GM19023 (cell line): ENCODE measurements around the gene PRRT3.
"Not testable (repeated sequence)": the region's sequence is repeated elsewhere in the genome, so short reads cannot be mapped to it uniquely, and the experiment has no call there.

Experiments used
- ATAC-seq: cut with Tn5 transposase; IDR thresholded peaks from one replicate; pipeline ENCODE4 v1.9.1; 2021; ENCODE audit warnings: mild to moderate bottlenecking, moderate library complexity; ENCODE audit not compliant: unreplicated experiment

Gene PRRT3

DNA sequence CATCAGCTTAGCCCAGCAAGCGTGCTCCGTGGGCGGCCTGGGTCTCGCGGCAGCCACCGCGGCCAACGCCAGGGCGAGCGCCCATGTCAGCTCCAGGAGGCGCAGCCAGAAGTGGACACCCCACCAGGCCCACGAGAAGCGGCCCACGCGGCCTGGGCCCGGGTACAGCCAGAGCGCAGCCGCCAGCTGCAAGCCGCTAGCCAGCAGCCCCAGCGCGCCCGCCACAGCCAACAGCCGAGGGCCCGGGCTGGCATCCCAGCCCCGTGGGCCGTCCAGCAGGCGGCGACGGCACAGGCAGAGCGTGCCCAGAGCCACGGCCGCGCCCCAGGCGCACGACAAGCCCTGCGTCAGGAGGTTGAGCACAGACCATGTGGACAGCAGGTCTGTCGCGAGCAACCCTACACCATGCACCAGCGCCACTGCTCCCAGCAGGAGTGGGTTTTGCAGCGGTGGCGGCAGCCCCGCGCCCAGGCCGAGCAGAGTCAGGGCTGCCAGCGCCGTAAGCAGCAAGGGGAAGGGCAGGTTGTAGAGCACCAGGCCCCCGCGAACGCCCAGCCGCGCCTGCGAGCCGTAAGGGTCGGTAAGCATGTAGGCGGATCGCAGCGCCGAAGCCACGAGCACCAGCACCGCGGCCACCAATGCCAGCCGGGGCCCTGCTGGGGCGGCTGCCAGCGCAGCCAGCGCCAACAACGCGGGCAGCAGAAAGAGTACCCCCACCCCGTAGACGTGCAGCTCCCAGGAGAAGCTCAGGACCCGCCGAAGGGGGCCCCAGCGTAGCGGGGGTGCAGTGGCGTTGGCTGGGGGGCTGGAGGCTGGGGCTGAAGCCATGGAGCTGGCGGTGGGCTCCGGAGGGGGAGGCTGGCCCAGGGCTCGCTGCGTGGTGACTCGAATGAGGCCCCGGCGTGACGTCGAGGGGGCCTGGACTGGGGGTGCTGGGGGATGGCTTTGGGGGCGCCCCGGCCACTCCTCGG, 4.9 kb downstream of the PRRT3 start:
- ATAC-seq, result no peak

DNA sequence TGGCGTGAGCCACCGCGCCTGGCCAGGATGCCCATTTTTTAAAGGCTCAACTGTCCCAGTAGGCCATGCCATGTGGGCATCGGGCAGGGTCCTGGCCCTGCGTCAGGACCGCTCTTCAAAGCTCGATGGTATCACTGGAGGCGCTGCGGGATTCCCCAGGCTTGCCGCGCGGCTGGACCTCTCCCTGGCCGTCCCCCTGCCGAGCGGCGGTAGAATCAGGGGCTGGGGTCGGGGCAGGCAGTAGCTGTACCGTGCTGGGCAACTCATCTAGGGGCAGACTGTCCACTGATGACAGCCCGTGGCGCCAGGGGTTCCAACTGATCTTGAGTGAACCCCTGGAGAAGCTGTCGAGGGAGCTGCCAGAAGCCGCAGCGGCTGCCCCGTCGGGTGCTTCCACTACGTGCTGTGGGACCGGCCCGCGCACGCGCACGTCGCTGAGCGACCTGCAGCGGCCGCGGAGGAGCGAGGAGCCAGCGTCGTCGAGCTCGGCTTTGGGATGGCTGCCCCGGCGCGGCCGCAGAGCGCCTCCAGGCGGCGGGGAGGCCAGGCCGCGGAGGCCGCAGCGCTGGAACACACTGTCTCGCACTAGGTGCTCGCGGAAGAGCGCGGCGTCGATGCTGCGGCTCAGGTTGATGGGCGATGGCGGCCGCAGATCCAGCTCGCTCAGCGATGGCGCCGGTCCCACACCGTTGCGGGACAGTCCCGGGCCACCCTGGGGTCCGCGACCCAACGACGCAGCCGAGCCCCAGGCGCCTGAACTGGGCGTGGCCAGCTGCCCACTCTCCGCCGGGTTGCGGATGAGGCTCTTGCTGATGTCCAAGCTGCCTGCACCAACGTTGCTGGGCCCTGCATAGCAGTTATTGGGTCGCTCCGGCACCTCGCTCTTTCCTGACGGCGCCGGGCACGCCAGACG, 5.8 kb downstream of the PRRT3 start:
- ATAC-seq, result peak; percentile 36

DNA sequence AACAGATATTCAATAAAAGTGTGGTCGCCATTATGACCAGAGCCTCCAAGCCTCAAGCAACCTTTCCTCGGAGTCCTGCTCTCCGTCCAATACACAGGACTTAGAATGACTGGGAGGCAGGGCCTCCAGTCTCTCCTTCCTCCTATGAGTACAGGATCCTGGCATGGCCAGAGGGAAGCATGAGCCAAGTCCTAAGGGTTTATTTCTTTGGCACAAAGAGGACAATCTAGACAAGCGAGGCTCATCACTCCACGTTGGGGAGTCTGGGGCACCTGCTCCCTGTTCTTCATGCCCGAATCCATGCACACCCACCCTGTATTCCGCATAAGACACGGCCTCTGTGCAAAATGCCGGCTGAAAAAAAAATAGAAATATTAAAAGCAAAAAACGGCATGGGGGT, 6.8 kb downstream of the PRRT3 start:
- ATAC-seq, result no peak

DNA sequence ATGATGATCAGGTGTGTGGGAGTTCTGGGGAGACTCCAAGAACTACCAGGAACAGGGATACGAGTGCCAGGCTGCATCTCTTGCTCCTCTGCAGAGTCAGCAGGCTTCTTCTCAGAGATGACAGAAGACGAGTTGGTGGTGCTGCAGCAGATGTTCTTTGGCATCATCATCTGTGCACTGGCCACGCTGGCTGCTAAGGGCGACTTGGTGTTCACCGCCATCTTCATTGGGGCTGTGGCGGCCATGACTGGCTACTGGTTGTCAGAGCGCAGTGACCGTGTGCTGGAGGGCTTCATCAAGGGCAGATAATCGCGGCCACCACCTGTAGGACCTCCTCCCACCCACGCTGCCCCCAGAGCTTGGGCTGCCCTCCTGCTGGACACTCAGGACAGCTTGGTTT, 7.9 kb downstream of the PRRT3 start:
- no peak for ATAC-seq

DNA sequence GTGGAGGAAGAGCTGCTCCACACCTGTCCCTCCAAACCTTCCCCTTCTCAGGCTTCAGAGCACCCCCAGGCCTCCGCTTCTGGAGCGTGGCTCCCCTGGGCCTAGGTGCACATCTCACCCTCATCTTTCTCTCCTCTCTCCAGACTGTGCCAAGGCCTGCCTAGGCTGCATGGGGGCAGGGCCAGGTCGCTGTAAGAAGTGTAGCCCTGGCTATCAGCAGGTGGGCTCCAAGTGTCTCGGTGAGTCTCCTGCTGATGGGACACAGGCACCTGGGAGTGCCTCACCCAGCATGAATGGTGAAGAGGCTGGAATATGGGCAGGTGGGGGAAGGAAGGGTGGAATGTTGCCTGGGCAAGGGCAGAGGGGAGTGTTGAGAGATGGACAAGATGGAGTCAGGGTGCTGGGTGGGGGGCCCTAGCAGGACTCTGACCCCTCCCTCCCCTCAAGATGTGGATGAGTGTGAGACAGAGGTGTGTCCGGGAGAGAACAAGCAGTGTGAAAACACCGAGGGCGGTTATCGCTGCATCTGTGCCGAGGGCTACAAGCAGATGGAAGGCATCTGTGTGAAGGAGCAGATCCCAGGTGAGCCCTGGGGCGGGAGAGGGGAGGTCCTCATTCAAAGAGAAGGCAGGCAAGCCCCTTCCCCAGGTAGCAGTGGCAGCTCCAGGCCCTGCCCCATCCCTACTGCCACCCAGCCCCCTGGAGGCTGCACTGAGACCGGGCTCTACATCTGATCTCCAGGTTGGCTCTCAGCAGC, 9.1 kb downstream of the PRRT3 start:
- ATAC-seq, result no peak

DNA sequence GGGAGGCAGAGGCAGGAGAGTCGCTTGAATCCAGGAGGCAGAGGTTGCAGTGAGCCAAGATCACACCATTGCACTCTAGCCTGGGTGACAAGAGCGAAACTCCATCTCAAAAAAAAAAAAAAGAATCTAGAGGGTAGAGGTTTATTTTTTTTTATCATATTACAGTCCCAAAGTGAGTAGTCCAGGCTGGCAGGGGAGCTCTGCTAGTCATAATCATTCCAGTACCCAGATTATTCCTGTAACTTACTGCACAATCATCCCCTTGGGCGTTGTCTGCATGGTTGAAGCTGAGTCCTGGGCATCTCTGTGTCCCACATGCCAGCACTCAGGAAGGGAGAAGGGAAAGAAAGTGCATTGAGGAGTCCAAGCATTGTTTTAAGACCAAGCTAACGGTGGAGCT, 10.0 kb downstream of the PRRT3 start:
- no peak for ATAC-seq

DNA sequence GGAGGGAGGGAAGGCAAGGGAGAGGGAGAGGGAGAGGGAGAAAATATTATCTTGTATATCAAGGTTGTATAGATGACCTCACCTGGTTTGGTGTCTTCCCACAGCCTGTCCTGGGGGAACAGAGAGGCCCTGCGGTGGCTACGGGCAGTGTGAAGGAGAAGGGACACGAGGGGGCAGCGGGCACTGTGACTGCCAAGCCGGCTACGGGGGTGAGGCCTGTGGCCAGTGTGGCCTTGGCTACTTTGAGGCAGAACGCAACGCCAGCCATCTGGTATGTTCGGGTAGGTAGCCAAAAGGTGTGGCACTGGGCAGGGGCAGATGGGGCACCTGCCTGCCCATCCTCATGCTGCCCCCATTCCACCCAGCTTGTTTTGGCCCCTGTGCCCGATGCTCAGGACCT, 11.5 kb downstream of the PRRT3 start:
- ATAC-seq, result no peak

DNA sequence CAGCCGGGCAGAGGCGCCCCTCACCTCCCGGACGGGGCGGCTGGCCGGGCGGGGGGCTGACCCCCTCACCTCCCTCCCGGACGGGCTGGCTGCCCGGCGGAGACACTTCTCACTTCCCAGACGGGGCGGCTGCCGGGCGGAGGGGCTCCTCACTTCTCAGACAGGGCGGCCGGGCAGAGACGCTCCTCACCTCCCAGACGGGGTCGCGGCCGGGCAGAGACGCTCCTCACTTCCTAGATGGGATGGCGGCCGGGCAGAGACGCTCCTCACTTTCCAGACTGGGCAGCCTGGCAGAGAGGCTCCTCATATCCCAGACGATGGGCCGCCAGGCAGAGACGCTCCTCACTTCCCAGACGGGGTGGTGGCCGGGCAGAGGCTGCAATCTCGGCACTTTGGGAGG, 12.3 kb downstream of the PRRT3 start:
- ATAC-seq, result not testable (repeated sequence)

DNA sequence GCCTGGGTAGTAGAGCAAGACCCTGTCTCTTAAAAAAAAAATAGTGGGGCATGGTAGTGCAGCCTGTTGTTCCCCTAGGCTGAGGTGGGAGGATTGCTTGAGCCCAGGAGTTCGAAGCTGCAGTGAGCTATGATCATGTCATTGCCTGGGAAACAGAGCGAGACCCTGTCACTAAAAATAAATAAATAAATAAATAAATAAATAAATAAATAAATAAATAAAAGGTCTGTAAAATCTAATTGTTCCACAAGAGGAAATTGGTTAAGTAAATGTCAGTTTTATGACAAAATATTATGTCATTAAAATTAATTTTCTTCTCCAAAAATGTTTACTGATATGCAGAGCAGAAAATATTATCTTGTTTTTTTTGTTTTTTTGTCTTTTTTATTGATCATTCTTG, 13.2 kb downstream of the PRRT3 start:
- no peak for ATAC-seq

DNA sequence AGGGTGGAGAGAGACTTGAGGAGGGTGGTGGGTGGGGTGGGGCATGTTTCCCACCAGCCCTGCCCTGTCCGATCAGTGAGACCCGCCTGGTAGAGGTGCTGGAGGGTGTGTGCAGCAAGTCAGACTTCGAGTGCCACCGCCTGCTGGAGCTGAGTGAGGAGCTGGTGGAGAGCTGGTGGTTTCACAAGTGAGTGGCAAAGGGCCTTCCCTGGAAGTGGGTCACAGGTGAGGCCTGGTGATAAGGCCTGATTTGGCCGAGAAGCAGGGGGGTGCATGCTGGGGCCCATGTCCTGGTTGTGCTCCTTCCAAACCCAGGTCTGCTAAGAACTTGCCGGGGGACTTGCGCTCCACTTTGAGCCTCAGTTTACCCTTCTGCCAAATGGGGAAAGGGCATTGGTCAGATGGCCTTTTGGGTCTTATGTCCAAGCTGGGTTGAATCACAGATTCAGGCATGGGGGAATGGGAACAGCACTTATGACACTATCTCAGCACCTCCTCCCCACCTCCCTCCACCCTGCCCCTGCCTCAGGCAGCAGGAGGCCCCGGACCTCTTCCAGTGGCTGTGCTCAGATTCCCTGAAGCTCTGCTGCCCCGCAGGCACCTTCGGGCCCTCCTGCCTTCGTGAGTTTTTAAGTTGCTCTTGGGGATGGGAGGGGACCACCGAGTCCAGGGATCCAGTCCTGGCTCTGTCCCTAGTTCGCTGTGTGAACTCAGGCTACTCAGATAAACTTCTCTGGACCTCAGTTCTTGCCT, 14.5 kb downstream of the PRRT3 start:
- ATAC-seq, result no peak

DNA sequence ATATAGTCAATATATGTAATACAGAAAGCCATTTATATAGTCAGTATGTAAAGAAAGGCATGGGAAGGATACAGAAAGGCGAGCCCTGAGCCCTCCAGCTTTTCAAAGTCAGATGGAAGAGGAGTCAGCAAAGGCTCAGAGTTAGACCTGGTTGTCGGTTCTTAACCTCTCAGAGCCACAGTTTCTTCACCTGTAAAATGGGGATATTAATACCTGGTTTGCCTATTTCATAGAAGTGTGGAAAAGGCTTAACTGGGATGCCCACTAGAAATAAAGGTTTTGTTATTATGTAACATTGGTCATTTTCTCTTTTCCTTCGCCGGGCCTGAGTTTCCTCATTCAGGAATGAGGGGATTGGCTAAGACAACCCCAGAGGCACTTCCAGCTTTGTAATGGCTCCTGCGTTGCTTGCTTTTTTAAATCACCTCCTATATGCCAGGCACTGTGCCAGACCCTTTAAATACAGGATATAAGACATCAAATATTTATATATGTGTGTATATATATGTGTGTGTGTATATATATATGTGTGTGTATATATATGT, 16.2 kb downstream of the PRRT3 start:
- no peak for ATAC-seq

DNA sequence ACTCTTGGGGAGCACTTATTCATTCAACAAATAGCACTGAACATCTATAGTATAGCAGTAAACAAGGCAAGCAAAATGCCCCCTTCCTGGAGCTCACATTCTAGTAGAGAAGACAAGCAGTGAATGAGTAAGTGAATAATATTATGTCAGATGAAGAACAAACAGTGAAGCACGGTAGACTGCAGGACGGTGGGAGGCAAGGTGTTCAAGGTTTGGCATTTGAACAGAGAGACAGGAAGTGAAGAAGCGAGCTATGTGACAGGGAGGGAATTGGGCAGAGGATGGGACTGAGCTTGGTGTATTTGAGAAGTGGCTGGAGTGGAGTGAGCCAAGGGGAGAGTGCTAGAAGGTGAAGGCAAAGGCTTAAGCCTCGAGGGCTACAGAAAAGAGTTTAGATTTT, 17.2 kb downstream of the PRRT3 start:
- ATAC-seq, result no peak

DNA sequence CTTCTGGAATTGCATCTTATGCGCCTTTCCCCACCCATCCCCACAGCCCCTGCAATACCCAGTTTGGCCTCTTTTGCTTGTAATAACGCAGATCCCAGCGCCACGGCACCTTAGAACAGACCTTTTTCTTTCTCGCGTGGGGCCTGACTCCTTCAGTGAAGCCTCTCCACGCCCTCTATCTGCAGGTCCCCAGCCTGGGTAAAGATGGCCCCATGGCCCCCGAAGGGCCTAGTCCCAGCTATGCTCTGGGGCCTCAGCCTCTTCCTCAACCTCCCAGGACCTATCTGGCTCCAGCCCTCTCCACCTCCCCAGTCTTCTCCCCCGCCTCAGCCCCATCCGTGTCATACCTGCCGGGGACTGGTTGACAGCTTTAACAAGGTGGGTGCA, 18.0 kb downstream of the PRRT3 start:
- no peak for ATAC-seq

DNA sequence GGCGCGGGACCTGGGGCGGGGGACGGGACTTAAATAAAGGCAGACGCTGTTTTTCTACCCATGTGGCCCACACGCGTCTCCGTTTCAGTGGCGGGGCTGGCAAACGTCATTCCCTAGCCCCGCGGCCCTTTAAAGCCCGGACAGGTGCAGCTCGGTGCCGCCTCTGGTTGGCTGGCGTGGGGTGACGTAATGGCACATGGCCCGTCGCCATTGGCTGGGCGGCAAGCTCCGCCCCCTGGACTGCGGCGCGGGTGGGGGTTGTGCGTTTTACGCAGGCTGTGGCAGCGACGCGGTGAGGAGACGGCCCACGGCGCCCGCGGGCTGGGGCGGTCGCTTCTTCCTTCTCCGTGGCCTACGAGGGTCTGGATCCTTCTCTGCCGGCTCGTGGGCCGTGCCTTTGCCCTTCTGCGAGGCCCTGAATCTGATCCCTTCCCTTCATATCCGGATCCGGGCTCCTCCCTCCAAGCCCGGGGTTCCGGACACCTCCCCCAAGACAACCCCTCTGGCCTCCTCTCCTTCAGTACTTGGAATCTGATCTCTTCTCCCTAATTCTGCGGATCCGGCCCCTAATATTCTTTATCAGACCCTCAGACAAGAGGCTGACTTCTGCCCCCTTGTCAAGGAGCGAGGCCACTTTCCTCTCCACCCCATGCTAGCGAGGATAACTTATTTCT, 18.5 kb downstream of the PRRT3 start, which contains the start of gene CRELD1:
Gene CRELD1 (plus strand): TSS at position 274 of the 674 bp plus-strand sequence. CDS start 605 bp downstream, outside the sequence.
- peak; percentile 89 for ATAC-seq

DNA sequence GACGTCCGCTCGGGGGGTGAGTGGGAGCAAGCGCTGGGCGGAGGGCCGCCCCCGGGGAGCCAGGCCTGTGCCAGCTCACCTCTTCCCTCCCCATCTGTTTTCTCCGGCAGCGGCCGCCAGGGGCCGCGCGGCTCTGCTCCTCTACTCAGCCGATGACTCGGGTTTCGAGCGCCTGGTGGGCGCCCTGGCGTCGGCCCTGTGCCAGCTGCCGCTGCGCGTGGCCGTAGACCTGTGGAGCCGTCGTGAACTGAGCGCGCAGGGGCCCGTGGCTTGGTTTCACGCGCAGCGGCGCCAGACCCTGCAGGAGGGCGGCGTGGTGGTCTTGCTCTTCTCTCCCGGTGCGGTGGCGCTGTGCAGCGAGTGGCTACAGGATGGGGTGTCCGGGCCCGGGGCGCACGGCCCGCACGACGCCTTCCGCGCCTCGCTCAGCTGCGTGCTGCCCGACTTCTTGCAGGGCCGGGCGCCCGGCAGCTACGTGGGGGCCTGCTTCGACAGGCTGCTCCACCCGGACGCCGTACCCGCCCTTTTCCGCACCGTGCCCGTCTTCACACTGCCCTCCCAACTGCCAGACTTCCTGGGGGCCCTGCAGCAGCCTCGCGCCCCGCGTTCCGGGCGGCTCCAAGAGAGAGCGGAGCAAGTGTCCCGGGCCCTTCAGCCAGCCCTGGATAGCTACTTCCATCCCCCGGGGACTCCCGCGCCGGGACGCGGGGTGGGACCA, 19.2 kb downstream of the PRRT3 start:
- ATAC-seq, result peak; percentile 63

DNA sequence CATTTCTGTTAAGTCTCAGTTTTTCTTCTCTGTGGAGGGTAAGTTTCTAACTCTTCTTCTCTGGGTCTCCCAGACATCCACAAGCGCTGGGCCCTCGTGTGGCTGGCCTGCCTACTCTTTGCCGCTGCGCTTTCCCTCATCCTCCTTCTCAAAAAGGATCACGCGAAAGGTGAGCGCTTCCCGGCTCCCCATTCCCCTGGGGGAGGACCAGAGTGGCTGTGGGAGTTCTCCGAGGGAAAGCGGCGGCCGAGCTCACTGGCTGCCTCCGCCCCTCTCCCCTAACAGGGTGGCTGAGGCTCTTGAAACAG, 19.7 kb downstream of the PRRT3 start:
- ATAC-seq, result no peak

DNA sequence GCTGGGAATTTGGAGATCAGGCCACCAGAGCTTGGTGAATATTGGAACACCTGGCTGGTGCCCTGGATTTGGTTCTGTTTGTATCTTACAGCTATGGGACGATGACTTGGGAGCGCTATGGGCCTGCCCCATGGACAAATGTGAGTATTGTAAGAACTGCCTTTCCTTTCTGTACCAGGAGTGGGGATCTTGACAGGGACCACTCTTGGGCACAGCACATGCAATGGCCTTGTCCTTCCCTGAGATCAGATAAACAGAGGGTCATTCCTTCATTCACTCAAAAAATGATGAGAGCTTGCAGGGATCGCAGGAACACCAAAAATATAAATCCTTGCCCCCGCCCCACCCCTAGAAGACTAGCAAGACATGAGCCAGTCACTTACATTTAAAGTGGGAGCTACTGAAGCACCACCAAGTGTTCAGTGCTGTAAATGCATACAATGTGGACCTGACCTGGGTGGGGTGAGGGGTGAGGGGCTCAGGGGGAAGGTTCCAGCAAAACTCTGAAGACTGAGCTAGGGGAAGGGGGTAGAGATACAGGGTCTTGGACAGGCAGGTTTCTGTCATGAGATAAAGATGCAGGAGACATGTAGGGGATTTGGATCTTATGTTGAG, 21.3 kb downstream of the PRRT3 start:
- ATAC-seq, result no peak

DNA sequence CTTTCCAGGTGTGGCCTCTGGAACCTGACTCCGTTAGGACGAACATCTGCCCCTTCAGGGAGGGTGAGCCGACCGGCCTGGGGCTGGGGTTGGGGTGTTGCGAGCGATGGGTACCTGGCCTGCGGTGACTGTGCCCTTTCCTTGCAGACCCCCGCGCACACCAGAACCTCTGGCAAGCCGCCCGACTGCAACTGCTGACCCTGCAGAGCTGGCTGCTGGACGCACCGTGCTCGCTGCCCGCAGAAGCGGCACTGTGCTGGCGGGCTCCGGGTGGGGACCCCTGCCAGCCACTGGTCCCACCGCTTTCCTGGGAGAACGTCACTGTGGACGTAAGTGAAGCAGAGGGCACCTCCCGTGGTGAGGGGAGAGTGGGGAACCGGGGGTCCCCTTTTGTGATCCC, 24.1 kb downstream of the PRRT3 start:
- ATAC-seq, result no peak
